ENCODE results near the gene HERC4.
"Not testable (repeated sequence)": the region's sequence is repeated elsewhere in the genome, so short reads cannot be mapped to it uniquely, and the experiment has no call there.

The HERC4 gene

DNA sequence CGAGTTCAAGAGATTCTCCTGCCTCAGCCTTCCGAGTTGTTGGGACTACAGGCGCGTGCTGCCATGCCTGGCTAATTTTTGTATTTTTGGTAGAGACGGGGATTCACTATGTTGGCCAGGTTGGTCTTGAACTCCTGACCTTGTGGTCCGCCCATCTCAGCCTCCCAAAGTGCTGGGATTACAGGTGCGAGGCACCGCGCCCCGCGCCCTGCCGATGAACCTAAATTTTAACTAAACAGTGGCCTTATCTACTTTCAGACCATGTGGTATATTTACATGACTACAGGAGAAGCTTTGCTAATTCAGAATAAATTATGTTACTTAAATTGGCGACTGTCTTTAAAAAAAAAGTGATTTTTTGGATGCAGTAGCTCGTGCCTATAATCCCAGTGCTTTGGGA lies 181.4 kb downstream of the HERC4 start:
- TF ChIP-seq, protein P1, sequence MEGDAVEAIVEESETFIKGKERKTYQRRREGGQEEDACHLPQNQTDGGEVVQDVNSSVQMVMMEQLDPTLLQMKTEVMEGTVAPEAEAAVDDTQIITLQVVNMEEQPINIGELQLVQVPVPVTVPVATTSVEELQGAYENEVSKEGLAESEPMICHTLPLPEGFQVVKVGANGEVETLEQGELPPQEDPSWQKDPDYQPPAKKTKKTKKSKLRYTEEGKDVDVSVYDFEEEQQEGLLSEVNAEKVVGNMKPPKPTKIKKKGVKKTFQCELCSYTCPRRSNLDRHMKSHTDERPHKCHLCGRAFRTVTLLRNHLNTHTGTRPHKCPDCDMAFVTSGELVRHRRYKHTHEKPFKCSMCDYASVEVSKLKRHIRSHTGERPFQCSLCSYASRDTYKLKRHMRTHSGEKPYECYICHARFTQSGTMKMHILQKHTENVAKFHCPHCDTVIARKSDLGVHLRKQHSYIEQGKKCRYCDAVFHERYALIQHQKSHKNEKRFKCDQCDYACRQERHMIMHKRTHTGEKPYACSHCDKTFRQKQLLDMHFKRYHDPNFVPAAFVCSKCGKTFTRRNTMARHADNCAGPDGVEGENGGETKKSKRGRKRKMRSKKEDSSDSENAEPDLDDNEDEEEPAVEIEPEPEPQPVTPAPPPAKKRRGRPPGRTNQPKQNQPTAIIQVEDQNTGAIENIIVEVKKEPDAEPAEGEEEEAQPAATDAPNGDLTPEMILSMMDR (conservative IDR thresholded peaks at IDR 0.05; ENCODE audit: low read depth, low read length) = no peak
- DNase-seq (ENCODE audit: low read depth) = no peak
- no peak overlapping the region for H3K4me3 ChIP-seq (ENCODE audit: low read depth, low read length)

DNA sequence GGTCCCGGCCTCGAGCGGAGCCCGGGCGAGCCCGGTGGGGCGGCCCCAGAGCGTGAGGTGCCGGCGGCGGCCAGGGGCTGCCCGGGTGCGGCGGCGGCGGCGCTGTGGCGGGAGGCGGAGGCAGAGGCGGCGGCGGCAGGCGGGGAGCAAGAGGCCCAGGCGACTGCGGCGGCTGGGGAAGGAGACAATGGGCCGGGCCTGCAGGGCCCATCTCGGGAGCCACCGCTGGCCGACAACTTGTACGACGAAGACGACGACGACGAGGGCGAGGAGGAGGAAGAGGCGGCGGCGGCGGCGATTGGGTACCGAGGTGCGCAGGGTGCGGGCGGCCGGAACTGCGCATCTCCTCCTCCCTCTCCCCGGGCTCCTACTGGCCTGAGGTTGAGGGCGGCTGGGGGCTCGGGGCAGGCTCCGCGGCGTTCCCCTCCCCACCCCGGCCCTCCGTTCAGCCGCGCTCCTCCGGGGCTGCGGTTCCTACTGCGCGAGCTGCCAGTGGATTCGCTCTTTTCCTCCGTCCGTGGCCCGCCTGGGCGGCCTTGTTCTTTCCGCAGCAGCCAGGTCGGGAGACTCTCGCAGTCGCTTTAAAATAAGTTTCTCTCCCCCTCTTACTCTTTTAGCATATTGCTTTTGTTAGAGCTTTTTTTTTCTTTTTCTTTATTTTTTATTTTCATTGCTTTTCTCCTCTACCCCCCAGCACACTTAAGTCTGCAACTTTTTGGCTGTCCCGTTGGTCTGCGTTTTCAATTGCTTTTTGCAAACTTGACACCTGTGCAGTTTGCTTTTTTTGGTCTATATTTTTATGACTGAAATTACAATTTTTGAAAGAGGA lies 190.0 kb downstream of the HERC4 start:
- TF ChIP-seq, protein P1 (conservative IDR thresholded peaks at IDR 0.05; ENCODE audit: low read depth, low read length) = no peak
- H3K4me3 ChIP-seq (ENCODE audit: low read depth, low read length) = peak overlapping the region; percentile 84
- peak; percentile 71 for DNase-seq (ENCODE audit: low read depth)

DNA sequence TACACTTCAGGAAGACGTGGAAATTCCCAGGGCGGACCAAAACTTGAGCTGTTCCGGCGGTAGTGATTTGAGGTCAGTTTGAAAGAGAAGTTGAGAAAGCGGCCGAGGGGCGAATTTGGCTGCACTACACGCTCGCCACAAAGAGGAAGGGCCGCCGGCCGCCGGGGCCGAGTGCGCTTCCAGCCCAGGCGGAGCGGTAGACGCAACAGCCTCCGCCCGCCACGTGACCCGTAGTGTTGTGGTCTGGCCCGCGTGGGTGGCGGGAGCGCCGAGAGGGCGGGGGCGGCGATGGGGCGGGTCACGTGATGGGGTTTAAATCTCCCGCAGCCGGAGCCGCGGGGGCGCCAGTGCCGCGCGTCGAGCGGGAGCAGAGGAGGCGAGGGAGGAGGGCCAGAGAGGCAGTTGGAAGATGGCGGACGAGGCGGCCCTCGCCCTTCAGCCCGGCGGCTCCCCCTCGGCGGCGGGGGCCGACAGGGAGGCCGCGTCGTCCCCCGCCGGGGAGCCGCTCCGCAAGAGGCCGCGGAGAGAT lies 190.7 kb downstream of the HERC4 start, which contains the start of gene SIRT1:
TSS of gene SIRT1 (plus strand) at position 344 of the 529 bp plus-strand sequence. CDS start at position 410, 66 bp downstream.
- TF ChIP-seq, protein P1 (conservative IDR thresholded peaks at IDR 0.05; ENCODE audit: low read depth, low read length) = no peak
- H3K4me3 ChIP-seq (ENCODE audit: low read depth, low read length) = peak within 1 kb of the TSS; percentile 84
- DNase-seq (ENCODE audit: low read depth) = peak; percentile 95

DNA sequence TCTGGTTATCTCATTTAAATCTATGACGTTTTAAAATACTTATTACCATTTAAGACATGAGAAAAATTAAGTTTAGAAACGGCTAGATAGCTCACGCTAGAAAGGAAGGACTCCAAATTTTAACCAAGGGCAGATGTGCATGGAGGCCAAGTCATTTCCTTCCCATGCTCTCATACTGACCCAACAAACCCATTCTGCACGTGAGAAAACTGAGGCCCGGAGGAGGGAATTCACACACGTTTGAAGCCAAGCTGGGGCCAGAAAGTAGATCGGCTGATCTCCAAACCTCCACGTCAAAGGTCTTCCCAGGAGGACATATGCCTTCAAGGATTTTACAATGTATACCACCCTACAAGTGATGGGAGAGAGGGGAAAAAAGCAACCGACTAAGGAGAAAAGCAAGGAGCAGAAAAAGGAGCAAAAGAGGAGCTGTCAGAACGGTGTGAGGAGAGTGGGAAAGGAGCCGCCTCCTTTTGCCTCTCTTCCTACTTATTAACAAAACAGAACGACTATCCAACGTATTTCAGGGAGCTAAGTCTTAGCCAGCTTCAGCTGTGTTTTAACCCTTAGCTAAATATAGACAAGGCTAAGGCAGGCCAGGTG lies 191.3 kb downstream of the HERC4 start:
- peak overlapping the region; percentile 84 for H3K4me3 ChIP-seq (ENCODE audit: low read depth, low read length)
- DNase-seq (ENCODE audit: low read depth) = no peak
- TF ChIP-seq, protein P1 (conservative IDR thresholded peaks at IDR 0.05; ENCODE audit: low read depth, low read length) = no peak

DNA sequence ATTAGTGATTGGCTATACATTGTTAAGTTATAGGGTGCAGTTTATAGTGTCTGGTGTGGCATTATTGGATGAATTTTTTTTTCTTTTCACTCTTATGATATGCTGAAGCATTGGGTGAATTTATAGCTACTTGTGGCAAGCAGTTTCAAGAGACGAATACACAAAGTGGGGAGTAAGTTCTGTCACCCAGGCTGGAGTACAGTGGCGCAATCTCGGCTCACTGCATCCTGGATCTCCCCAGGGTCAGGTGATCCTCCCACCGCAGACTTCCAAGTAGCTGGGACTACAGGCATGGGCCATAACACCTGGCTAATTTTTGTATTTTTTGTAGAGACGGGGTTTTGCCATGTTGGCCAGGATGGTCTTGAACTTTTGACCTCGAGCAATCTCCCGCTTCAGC lies 196.9 kb downstream of the HERC4 start:
- no peak for DNase-seq (ENCODE audit: low read depth)
- TF ChIP-seq, protein P1 (conservative IDR thresholded peaks at IDR 0.05; ENCODE audit: low read depth, low read length) = no peak
- no peak overlapping the region for H3K4me3 ChIP-seq (ENCODE audit: low read depth, low read length)

DNA sequence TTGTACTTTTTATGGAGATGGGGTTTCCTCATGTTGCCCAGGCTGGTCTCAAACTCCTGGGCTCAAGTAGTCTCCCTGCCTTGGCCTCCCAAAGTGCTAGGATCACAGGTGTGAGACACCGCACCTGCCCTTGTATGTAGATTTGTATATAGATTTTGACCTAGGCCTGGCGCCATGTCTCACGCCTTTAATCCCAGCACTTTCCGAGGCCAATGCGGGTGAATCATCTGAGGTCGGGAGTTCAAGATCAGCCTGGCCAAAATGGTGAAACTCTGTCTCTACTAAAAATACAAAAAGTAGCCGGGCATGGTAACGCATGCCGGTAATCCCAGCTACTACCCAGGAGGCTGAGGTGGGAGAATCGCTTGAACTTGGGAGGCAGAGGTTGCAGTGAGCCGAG lies 197.7 kb downstream of the HERC4 start:
- not testable (repeated sequence) for DNase-seq (ENCODE audit: low read depth)

DNA sequence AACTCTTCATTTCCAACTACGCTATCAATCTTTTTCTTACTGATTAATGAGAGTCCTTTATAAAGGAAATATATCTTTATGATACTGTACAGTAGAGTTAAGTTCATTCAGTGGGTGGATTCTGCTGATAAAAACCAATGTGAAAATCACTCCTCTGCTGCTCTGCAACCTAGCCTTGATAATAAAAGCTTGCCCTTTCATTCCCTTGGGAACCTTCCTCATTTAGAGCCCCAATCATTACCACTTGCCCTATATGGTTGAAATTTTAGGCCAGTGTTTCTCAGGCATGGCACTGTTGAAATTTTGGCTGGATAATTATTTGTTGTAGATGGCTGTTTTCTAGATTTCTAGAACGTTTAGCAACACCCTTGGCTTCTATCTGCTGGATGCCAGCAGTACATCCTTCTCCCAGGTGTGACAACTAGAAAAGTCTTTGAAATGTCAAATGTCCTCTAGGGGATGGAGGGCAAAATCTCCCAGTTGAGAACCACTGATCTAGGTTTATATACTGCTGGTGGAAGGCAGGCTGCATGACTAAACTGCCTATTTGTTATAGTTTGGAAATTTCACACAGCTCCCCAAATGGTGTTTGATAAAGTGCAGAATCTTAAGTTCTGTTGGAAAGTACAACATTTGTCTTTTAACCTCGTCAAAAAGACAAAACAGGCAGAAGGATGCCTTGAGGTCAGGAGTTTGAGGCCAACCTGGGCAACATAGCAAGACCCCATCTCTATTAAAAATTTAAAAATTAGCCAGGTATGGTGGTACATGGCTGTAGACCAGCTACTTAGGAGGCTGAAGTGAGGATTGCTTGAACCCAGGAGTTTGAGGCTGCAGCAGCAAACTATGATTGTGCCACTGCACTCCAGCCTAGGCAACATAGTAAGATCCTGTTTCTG lies 199.5 kb downstream of the HERC4 start:
- DNase-seq (ENCODE audit: low read depth) = no peak
- H3K4me3 ChIP-seq (ENCODE audit: low read depth, low read length) = no peak overlapping the region
- TF ChIP-seq, protein P1 (conservative IDR thresholded peaks at IDR 0.05; ENCODE audit: low read depth, low read length) = no peak

More for the DNA sequence above, 197.7 kb downstream of the HERC4 start:
- H3K4me3 ChIP-seq (ENCODE audit: low read depth, low read length) = not testable (repeated sequence)

Data from choroid plexus epithelial cell (primary cell).